HG02938 (cell line): ENCODE data around the gene CFTR.
"Not testable (repeated sequence)": the region's sequence is repeated elsewhere in the genome, so short reads cannot be mapped to it uniquely, and the experiment has no call there.

Experiments used
- ATAC-seq: cut with Tn5 transposase; IDR thresholded peaks from one replicate; pipeline ENCODE4 v1.9.1; 2021; ENCODE audit warnings: mild to moderate bottlenecking, moderate library complexity; ENCODE audit not compliant: unreplicated experiment

Gene CFTR

DNA sequence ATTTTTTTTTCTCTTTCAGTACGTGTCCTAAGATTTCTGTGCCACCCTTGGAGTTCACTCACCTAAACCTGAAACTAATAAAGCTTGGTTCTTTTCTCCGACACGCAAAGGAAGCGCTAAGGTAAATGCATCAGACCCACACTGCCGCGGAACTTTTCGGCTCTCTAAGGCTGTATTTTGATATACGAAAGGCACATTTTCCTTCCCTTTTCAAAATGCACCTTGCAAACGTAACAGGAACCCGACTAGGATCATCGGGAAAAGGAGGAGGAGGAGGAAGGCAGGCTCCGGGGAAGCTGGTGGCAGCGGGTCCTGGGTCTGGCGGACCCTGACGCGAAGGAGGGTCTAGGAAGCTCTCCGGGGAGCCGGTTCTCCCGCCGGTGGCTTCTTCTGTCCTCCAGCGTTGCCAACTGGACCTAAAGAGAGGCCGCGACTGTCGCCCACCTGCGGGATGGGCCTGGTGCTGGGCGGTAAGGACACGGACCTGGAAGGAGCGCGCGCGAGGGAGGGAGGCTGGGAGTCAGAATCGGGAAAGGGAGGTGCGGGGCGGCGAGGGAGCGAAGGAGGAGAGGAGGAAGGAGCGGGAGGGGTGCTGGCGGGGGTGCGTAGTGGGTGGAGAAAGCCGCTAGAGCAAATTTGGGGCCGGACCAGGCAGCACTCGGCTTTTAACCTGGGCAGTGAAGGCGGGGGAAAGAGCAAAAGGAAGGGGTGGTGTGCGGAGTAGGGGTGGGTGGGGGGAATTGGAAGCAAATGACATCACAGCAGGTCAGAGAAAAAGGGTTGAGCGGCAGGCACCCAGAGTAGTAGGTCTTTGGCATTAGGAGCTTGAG, at the start of gene CFTR:
Gene CFTR (plus strand): TSS at position 801 of the 830 bp plus-strand sequence. CDS start 70 bp downstream, outside the sequence.
- no peak for ATAC-seq

DNA sequence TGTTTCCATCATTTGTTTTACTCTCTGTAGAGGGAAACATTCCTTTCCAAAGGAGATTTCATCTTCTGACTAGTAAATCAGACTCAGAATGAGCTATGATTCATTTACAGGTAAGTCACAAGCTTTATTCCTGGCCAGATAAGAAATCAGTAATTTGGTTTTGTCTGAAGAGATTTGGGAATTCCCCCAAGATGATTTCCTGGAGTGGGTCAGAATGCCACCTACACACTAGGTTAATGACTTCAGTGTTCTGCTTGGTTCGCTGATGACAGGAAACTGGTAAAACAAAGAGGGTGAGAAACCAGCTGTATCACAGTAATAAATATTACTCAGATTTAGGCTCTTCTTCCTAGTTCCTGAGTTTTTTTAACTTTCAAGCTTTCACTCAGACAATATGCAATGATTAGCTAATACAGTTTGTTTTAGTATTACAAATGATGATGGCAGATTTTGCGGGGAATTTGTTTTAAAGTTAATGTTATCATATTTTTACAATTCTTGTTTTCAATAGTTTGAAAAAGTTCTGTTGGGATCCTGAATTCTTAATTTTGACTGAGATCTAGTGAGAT, 44.3 kb upstream of the CFTR start:
- ATAC-seq, result peak; percentile 94

DNA sequence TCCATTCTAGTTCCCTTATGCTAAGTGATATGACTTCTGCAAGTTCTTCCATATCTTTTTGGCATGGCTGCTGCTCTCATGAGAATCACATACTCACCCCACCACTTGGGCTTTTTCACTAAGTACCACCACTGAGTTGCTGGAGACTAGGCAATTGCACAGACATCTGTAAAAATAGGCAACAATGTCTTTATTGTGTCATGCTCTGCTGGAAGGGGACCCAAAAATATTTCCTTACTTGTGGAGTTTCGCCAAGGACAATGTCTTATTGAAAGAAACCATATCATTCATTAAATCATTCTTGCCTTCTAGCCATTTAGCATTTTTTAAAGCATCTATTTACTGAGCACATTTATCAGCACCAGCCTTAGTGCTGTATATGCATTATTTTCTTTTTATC, 35.2 kb upstream of the CFTR start:
- no peak for ATAC-seq

DNA sequence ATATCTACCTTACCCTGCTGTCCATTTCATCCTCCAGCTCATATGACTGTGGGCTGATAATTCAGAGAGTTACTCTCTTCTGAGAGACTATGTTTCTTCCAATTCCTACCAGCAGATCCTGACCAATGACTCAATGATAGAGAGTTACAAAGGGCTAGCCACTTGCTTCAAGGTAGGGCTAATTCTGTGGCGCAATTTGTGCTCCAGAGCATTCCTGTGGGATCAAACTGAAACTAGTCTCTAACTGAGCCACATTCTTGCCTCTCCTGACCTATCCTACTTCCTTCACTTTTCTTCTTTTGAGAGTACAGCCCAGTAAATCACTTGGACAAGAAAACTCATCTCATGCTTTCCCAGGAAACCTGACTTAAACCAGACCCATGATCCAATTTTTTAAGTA, 34.6 kb upstream of the CFTR start:
- no peak for ATAC-seq

DNA sequence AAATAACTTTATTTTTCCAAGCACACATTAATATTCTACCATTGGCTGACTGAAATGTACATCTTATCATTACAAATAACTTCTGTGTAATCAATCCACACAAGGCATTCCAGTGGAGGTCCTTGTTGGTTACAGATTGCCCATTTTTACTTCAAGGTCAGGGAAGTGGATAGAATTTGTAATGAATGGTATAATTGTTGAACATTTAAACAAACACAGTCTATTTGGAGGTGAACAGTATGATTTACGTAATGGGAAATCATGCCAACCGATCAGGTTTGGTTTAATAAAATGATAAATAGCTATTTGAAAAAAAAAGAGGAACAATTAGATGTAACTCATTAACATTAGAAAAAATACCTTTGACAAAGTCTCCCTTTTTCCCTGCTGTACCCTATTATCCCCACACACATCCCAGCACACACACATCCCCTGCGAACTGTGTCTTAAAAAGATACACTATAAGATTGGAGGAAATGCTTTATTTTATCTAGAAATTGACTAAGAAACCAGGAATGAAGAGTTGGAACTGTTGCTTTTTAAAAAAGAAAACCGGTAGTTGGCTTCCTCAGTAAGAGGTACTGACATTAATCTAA, 33.5 kb upstream of the CFTR start:
- ATAC-seq, result no peak

DNA sequence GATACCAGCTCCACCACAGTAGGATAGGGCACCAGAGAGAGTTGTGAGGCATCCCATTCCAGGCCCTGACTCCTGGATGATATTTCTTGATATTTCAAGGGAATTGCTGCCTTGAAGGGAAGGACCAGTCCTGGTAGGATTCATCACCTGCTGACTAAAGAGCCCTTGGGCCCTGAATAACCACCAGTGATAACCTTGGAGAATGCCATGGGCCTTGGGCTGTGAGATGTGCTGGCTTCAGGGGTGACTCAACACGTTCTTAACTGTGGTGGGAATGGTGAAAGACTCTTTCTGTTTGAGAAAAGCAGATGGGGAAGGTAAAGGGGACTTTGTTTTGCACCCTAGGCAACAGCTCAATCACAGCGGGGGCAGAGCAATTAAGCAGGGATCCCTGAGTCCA, 31.2 kb upstream of the CFTR start:
- no peak for ATAC-seq

DNA sequence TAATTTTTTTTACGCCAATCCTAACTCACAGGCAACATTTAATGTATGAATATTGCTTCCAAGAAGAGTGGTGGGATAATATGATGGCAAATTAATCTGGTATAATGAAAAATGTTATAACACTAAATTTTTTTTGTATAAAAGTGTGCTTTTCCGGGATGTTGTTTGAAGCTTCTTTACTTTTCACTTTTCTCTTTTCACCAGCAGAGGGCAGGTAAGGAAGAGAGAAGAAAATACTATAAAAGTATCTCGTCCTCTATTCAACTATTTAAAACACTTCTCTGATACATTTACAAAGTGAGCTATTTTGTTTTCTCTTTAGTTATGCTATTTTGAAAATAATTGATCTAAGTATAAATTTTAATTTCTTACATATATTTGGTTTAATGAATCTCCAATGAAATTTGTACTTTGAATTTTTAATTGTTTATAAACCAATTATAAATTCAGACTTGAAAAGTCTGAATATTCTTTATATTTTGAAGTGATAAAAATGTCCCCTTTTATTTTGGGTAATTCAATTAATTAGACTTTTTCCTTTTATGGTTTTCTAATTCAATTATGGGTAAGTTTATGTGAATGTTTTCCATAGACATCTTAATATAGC, 20.7 kb upstream of the CFTR start:
- peak; percentile 73 for ATAC-seq

DNA sequence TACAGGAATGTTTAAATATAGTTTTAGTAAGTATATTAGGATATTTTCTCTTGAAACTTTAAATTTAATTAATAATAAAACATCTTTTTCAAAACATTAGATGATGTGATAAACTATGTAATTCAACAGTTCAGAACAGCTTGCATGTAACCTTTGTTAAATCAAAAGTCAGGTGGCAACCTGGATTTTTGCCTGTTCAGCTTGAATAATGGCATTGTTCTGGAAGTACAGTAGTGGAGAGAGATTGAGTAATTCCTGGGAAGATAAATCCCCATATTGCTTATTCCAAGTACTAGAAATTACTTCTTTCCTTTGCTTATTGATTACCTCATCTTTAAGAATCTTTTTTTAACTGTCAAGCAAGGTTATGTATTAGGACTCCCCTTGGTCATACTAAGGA, 20.1 kb upstream of the CFTR start:
- ATAC-seq, result no peak

DNA sequence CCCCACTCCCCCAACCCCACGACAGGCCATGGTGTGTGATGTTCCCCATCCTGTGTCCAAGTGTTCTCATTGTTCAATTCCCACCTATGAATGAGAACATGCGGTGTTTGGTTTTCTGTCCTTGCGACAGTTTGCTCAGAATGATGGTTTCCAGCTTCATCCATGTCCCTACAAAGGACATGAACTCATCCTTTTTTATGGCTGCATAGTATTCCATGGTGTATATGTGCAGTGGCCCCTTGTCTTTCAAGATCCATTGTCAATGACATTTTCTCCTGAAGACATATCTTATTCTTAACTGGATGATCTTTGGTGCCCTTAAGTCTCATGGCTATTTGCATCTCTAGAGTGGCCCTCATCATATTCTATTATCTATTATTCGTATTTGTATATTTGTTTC, 19.0 kb upstream of the CFTR start:
- not testable (repeated sequence) for ATAC-seq

DNA sequence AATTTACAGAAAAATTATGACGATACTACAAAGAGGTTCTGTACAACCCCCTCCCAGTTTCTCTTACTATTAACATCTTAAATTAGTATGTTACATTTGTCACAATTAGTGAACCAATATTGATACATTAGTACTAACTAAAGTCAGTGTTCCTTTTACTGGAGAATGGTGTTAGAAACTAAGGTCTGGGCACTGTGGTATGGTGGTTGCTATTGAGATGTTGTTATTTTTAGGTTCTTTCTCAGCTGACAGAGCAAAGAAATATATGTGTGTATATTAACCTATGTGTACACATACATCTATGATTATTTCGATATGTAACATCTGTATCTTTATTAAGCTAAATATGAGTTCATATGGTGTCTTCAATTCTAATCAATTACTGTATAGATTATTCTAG, 11.7 kb upstream of the CFTR start:
- no peak for ATAC-seq

DNA sequence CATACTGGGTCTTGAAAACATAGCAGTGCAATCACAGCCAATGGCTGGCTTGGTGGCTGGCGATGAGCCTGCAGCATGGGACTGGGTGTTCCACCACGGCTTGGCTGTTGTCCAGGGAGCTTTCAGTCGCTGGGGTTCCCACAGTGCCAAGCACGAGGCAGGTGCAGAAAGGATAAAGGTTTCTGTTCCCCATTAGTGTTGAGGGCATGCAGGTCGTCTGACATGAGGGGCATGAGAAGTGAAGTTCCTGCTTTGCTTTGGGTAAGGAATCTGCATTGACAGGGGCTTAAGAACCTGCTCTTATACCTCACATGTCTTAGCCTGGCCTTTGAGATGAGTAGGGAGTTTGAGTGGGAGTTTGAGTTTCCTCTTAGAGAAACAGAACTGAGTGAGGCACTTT, 9.0 kb upstream of the CFTR start:
- ATAC-seq, result no peak

DNA sequence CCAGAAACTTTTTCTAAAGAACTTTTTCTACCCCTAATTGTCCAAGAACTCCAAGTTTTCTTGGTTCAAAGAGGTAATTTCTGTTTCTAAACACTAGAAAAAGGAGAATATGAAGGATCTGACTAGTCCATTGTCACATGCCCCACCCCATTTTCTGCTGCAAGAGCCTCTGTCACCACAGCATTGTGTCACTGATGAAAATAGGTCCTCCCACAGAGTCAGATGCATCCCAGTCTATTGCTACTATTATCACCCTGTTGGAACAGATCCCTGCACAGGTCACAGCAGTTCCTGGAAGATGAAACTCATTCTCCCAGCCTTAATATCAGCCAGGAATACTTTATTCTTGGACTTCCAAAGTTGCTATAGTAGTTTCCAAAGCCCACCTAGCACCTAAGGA, 7.5 kb upstream of the CFTR start:
- ATAC-seq, result peak; percentile 48

DNA sequence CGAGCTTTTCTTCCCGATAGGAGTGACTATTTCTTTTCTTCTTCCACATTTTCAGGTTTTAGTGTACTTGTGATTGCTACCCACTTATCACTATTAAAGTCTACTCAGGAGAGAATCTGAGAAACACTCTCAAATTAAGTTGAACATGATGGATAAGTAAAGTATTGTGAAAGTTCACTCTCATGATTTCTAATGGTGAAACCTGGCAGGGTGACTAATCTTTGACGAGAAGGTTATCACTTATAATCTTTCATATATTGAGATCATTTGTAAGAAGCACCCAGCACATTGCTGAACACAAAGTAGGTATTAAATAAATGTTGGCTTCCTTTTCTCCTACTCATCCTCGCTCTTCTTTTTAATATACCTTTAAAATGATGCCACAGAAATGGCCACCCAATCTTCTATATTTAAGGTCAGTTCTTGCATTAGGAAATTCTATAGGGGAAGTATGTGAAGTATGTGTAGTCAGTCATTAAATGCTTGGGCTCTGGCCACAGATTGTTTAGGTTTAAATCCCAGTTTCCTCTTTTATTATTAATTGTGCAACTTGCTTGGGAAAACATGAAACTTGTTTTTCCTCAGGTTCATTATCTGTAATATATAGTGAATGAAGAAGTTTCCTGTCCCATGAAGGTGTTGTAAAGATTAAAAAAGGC, 3.1 kb upstream of the CFTR start:
- ATAC-seq, result no peak

DNA sequence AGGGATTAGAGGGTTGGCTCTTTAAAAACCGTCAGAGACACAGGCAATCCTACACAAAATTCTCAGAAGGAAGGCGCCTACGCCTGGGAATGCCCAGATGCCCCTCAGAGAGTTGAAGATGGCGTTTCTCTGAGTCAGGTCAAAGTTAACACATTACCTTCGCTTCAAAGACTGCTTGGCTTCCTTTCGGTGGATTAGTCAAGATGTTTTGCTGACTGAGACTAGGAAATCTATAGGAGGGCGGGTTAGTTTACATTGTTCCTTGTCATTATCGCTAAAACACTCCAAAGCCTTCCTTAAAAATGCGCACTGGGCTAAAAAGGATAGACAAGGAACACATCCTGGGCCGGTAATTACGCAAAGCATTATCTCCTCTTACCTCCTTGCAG, 995 bp upstream of the CFTR start:
- ATAC-seq, result no peak

DNA sequence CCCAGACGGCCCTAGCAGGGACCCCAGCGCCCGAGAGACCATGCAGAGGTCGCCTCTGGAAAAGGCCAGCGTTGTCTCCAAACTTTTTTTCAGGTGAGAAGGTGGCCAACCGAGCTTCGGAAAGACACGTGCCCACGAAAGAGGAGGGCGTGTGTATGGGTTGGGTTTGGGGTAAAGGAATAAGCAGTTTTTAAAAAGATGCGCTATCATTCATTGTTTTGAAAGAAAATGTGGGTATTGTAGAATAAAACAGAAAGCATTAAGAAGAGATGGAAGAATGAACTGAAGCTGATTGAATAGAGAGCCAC, 184 bp downstream of the CFTR start:
- no peak for ATAC-seq

DNA sequence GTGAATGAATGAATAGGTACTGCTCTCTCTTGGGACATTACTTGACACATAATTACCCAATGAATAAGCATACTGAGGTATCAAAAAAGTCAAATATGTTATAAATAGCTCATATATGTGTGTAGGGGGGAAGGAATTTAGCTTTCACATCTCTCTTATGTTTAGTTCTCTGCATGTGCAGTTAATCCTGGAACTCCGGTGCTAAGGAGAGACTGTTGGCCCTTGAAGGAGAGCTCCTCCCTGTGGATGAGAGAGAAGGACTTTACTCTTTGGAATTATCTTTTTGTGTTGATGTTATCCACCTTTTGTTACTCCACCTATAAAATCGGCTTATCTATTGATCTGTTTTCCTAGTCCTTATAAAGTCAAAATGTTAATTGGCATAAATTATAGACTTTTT, 1.2 kb downstream of the CFTR start:
- ATAC-seq, result no peak

DNA sequence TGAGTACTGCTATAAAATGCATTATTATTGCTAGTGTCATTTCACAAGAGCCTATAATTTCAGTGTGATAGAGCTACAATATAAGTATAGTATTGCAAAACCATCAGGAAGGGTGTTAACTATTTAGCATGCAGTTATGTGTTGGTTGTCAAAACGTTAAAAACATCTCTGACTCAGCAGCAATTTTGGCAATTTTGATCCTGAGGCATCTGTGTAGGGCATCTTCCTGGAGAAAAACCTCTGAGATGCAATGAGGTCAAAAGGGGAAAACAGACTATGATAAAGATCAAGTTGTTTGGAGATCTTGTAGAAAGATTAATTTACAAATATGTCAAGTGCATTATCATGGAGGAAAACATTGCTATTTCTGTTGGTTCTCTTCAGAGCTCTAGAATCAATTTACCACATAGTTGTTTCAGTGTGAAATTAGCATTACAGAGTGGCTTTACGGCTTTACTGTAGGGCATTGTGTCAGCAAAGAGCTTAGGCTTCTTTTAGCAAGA, 5.3 kb downstream of the CFTR start:
- no peak for ATAC-seq

DNA sequence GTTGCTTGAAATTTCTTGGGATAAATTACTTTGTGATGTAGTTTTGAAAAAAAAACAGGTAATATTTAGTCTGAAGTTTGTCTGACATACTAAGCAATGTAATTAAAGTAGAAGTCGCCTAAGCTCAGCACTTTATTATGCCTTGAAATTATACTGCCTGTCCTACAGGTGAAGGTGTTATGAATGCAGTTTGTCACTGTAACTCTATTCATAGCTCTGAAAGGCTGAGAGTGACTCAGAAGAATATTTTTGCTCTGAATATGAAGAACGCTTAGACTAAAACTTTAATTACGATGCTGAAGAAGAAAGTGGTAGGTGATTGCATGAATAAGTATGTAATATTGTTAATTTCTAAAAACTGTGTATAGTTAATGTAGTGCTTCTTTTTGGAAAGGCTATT, 9.2 kb downstream of the CFTR start:
- no peak for ATAC-seq

DNA sequence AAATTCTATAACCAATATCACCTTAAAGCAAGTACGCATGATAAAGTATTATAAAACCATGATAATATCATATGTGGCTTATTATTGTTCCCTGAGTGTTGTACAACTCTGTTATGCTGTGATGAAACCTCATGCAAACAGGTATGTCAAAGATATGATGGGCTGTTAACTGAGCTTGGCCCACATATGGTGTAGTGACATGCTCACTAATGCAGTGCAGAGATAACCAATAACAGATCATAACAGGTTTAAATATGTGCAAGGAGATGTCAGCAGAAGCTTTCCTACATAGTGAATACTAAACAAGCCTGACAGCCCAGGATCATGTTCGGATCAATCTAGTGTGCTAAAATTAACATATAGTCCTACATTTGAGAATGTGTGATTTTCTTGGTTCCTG, 9.6 kb downstream of the CFTR start:
- ATAC-seq, result no peak

DNA sequence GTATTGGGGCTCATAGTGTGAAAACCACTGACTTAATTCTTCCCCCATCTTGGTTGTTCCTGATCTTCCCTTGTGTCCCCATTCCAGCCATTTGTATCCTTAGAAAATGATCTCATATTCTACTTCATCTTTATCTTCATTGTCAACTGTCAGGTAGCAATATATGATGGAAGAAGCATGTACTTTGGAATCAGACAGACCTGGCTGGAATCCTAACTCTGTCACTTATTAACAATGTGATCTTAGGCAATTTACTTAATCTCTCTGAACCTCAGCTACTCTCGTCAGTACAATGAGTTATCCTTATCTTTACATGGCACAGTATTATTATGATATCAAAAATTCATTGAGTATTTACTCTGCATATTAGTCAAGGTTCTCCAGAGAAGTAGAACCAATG, 10.1 kb downstream of the CFTR start:
- no peak for ATAC-seq

DNA sequence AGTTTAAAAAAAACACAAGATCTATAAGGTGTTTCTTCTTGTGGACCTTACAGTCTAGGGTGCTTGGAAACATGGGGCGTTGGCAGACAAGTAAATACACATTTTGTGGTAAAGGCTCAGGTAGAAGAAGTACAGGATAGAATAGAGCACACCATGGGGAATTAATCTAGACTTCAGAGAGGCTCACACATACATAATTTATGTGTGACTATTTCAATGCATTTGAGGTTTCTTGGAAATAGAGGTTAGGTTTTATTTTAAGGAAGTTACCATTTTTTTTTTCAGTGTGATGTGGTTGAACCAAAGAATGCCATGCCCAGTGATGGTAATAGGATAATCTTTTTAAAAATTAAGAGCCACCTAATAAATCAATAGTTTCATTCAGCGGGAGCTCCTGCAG, 12.8 kb downstream of the CFTR start:
- ATAC-seq, result no peak
